ENCODE results near the gene PSME4.
"Not testable (repeated sequence)": the region's sequence is repeated elsewhere in the genome, so short reads cannot be mapped to it uniquely, and the experiment has no call there.

Gene PSME4

GRCh38 chr2:53886406-53887280 lies 84.2 kb downstream of the PSME4 start:
- no peak for DNase-seq

GRCh38 chr2:53884883-53885282 lies 85.9 kb downstream of the PSME4 start:
- no peak for DNase-seq

GRCh38 chr2:53881986-53882385 lies 88.8 kb downstream of the PSME4 start:
- DNase-seq, result no peak

GRCh38 chr2:53881360-53881759 lies 89.4 kb downstream of the PSME4 start:
- DNase-seq, result no peak

GRCh38 chr2:53880756-53881155 lies 90.0 kb downstream of the PSME4 start:
- no peak for DNase-seq

GRCh38 chr2:53877556-53877955 lies 93.2 kb downstream of the PSME4 start:
- DNase-seq, result no peak

GRCh38 chr2:53877112-53877511 lies 93.7 kb downstream of the PSME4 start:
- no peak for DNase-seq

GRCh38 chr2:53874401-53874950 lies 96.3 kb downstream of the PSME4 start:
- DNase-seq, result no peak

GRCh38 chr2:53867773-53868172 lies 103.0 kb downstream of the PSME4 start:
- no peak for DNase-seq

GRCh38 chr2:53867169-53867568 lies 103.6 kb downstream of the PSME4 start:
- no peak for DNase-seq

GRCh38 chr2:53865962-53866361 lies 104.8 kb downstream of the PSME4 start:
- DNase-seq, result no peak

- DNase-seq, result no peak
Observed at GRCh38 chr2:53865264-53865663, 105.5 kb downstream of the PSME4 start.

GRCh38 chr2:53863538-53864227 lies 107.1 kb downstream of the PSME4 start:
- DNase-seq, result no peak

- DNase-seq, result no peak
Observed at GRCh38 chr2:53861824-53862223, 109.0 kb downstream of the PSME4 start.

GRCh38 chr2:53859206-53860181 lies 111.3 kb downstream of the PSME4 start, which contains the start of gene GPR75:
Gene GPR75 (minus strand): TSS chr2:53859967. CDS start chr2:53854756, 5,211 bp downstream.
- no peak for DNase-seq

- no peak for DNase-seq
Observed at GRCh38 chr2:53856272-53856671, 114.5 kb downstream of the PSME4 start.

- DNase-seq, result no peak
Observed at GRCh38 chr2:53854678-53855077, 116.1 kb downstream of the PSME4 start.

GRCh38 chr2:53852532-53852931 lies 118.3 kb downstream of the PSME4 start:
- no peak for DNase-seq

- DNase-seq, result not testable (repeated sequence)
Observed at GRCh38 chr2:53851052-53851757, 119.6 kb downstream of the PSME4 start.

- DNase-seq, result no peak
Observed at GRCh38 chr2:53848062-53848461, 122.7 kb downstream of the PSME4 start.

- DNase-seq, result no peak
Observed at GRCh38 chr2:53843595-53843994, 127.2 kb downstream of the PSME4 start.

GRCh38 chr2:53842891-53843290 lies 127.9 kb downstream of the PSME4 start:
- DNase-seq, result no peak
